Gastroesophageal sphincter (tissue), 3 donors: ENCODE data around the gene NNAT.

Experiments
- EP300 ChIP-seq: sonication (generic); formaldehyde crosslinking; IDR thresholded peaks from one replicate; pipeline ENCODE4 v1.6.1; 2017; ENCODE audit warnings: antibody characterized with exemption, mild to moderate bottlenecking
- POLR2A ChIP-seq, 2 donors: fragments of 450-650 bp; IDR thresholded peaks; one replicate each; pipeline ENCODE4 v1.6.1; 2017; ENCODE audit warnings: antibody characterized with exemption in 2 of 2, mild to moderate bottlenecking in 2 of 2, moderate library complexity in 1 of 2
- TF ChIP-seq, protein P1 (sequence below), 4 experiments: fragments of 200-600 bp in 2 of 4; fragments of 450-650 bp in 2 of 4; sonication (generic) in 1 of 4; IDR thresholded peaks; one replicate each; pipeline ENCODE4 v1.5.1; 2017 to 2019; ENCODE audit warnings: antibody characterized with exemption in 4 of 4, mild to moderate bottlenecking in 2 of 4, moderate library complexity in 2 of 4

DNA sequence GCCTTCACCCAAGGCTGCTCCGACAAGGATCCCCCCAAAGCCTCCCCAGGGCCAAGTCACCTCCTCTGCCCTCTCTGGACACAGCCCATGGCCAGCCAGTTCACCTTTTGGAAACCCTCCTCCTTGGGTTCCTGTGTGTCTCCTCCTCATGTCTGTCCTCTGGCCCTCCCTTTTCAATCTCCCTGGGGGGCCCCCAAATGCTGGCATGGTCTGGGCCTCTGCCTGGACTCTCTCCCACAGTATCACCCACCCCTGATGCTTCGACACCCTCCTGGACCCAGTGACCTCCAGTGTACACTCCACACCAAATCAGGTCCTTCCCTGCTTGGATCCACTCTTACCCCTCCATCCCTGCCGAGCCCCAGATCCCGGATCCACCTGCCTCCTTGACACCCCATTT lies 46.7 kb upstream of the NNAT start:
- TF ChIP-seq, protein P1, sequence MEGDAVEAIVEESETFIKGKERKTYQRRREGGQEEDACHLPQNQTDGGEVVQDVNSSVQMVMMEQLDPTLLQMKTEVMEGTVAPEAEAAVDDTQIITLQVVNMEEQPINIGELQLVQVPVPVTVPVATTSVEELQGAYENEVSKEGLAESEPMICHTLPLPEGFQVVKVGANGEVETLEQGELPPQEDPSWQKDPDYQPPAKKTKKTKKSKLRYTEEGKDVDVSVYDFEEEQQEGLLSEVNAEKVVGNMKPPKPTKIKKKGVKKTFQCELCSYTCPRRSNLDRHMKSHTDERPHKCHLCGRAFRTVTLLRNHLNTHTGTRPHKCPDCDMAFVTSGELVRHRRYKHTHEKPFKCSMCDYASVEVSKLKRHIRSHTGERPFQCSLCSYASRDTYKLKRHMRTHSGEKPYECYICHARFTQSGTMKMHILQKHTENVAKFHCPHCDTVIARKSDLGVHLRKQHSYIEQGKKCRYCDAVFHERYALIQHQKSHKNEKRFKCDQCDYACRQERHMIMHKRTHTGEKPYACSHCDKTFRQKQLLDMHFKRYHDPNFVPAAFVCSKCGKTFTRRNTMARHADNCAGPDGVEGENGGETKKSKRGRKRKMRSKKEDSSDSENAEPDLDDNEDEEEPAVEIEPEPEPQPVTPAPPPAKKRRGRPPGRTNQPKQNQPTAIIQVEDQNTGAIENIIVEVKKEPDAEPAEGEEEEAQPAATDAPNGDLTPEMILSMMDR (IDR thresholded peaks at IDR 0.05) = no peak
- TF ChIP-seq EP300 (no peak), POLR2A (IDR thresholded peaks at IDR 0.05) (no peak)
